KMS-11 (cell line): ENCODE results near the gene AOPEP.

Source experiments
- H2AFZ ChIP-seq: fragments of 200-600 bp; sonication (generic); 2 replicates; pipeline ENCODE4 v1.6.1; 2016; ENCODE audit warnings: antibody characterized with exemption, mixed run types, low read depth
- H3K27ac ChIP-seq: fragments of 200-600 bp; sonication (generic); 2 replicates; pipeline ENCODE4 v1.6.1; 2016; ENCODE audit warnings: mild to moderate bottlenecking, mixed run types
- H3K27me3 ChIP-seq: fragments of 200-600 bp; sonication (generic); 2 replicates; pipeline ENCODE4 v1.6.1; 2017; ENCODE audit warnings: mild to moderate bottlenecking, low read depth, mixed run types, moderate library complexity; ENCODE audit not compliant: insufficient read depth
- H3K36me3 ChIP-seq: fragments of 200-600 bp; sonication (generic); 2 replicates; pipeline ENCODE4 v1.6.1; 2017; ENCODE audit warnings: mild to moderate bottlenecking, mixed run types; ENCODE audit not compliant: insufficient read depth
- H3K4me1 ChIP-seq: fragments of 200-600 bp; sonication (generic); 2 replicates; pipeline ENCODE4 v1.6.1; 2016; ENCODE audit warnings: mild to moderate bottlenecking, low read depth, mixed run types; ENCODE audit not compliant: poor library complexity, severe bottlenecking
- H3K4me2 ChIP-seq: fragments of 200-600 bp; sonication (generic); 2 replicates; pipeline ENCODE4 v1.7.0; 2016; ENCODE audit warnings: mild to moderate bottlenecking, mixed run types
- H3K4me3 ChIP-seq: fragments of 200-600 bp; sonication (generic); IDR thresholded peaks from 2 replicates; pipeline ENCODE4 v1.6.1; 2017; ENCODE audit warnings: low read depth, low read length, mixed read lengths; ENCODE audit not compliant: insufficient read depth
- H3K79me2 ChIP-seq: fragments of 200-600 bp; sonication (generic); 2 replicates; pipeline ENCODE4 v1.6.1; 2016; ENCODE audit warnings: low read depth, mixed run types; ENCODE audit not compliant: insufficient read depth
- H3K9ac ChIP-seq: fragments of 200-600 bp; sonication (generic); 2 replicates; pipeline ENCODE4 v1.6.1; 2016; ENCODE audit warnings: mild to moderate bottlenecking, mixed run types
- H4K20me1 ChIP-seq: fragments of 200-600 bp; sonication (generic); 2 replicates; pipeline ENCODE4 v1.6.1; 2016; ENCODE audit warnings: mild to moderate bottlenecking, mixed run types; ENCODE audit not compliant: insufficient read depth
- CTCF ChIP-seq: fragments of 200-600 bp; sonication (generic); conservative IDR thresholded peaks from 2 replicates; pipeline ENCODE4 v1.6.1; 2017; ENCODE audit warnings: low read depth, mild to moderate bottlenecking, antibody characterized with exemption, low read length, moderate library complexity, mixed read lengths

AOPEP gene

DNA sequence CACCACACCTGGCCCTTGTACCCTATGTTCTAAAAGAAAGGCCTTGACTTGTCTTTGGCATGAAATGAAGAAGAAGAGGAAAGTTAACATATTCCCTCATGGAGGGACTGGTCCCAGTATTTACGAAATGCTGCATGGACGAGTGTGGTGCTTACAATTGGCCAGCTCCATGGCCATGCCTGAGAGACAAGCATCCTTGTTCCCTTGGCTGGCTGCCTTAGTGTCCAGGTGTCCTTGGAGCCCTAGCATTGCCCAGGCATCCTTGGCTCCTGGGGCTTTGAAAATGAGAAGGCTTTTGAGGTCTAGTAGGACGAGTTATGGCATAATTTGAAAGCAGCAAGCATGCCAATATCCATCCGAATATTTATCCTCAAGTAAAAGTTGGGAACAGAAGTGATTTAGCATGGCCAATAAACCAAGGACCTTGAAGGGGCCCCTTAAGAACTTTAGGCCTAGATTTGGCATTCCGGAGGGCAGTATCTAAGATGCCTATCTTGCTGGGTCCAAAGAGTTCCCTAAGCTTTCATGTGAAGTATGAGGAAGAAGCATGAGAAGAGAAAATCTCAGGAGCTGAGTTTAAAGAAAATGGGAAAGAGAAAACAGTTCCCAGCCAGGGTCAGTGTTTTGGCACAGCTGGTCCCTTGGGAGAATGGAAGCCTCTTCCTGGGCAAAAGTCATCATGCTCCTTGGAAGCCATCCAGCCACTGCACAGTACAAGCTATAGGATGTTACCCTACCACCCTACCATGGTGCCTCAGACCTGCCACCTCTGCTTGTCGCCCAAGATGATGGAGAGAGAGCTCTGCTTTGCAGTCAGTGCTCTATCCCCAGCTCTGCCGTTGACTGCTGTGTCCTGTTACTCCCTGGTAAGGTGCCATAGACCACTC lies 91.0 kb downstream of the AOPEP start:
- Histone ChIP-seq H3K9ac (no peak overlapping the region), H4K20me1 (no peaks in the 10 kb centered on the region), H3K4me1 (peaks cover 21% of the 10 kb centered on the region), H3K27me3 (no peaks in the 10 kb centered on the region), H2AFZ (no peak overlapping the region), H3K36me3 (no peaks in the 10 kb centered on the region), H3K27ac (no peak overlapping the region), H3K4me2 (no peak overlapping the region), H3K4me3 (no peak overlapping the region), H3K79me2 (no peaks in the 10 kb centered on the region)
- no peak for TF ChIP-seq CTCF

- no peak for TF ChIP-seq CTCF
- no peaks in the 10 kb centered on the region for H3K79me2 ChIP-seq
- no peaks in the 10 kb centered on the region for H3K27me3 ChIP-seq
- H3K36me3 ChIP-seq = no peaks in the 10 kb centered on the region
- H3K4me2 ChIP-seq = no peak overlapping the region
- H3K4me1 ChIP-seq = peaks cover 21% of the 10 kb centered on the region
- H3K4me3 ChIP-seq = no peak overlapping the region
- no peak overlapping the region for H2AFZ ChIP-seq
- H3K27ac ChIP-seq = no peak overlapping the region
- no peaks in the 10 kb centered on the region for H4K20me1 ChIP-seq
- no peak overlapping the region for H3K9ac ChIP-seq
Measured at GRCh38 chr9:94818178-94818541, 91.7 kb downstream of the AOPEP start.

DNA sequence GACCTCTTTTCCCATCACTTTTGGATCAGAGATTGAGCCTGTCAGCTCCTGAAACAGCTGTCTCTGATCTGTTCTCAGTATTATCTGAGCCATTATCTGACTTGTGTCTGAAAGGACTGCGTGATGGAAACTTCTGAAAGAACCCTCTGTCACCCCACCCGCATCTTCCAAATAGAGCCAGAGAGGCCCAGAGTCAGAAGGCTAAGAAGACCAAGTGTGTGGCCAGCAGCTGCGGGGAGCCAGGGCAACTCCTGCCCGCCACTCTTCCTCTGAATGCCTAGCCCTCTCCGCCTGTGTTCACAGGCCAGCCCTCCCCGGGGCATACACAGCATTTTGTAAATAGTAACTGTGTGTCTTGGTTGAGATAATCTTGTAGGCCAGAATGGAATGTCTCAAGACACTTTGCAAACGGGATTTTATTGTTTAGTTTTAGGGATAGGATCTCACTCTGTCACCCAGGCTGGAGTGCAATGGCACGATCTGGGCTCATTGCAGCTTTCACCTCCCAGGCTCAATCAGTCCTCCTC lies 92.7 kb downstream of the AOPEP start:
- Histone ChIP-seq H3K4me1 (peaks cover 21% of the 10 kb centered on the region), H3K27me3 (no peaks in the 10 kb centered on the region), H3K36me3 (no peaks in the 10 kb centered on the region), H4K20me1 (no peaks in the 10 kb centered on the region), H3K27ac (no peak overlapping the region), H3K4me2 (no peak overlapping the region), H2AFZ (no peak overlapping the region), H3K79me2 (no peaks in the 10 kb centered on the region), H3K9ac (no peak overlapping the region), H3K4me3 (no peak overlapping the region)
- no peak for TF ChIP-seq CTCF

DNA sequence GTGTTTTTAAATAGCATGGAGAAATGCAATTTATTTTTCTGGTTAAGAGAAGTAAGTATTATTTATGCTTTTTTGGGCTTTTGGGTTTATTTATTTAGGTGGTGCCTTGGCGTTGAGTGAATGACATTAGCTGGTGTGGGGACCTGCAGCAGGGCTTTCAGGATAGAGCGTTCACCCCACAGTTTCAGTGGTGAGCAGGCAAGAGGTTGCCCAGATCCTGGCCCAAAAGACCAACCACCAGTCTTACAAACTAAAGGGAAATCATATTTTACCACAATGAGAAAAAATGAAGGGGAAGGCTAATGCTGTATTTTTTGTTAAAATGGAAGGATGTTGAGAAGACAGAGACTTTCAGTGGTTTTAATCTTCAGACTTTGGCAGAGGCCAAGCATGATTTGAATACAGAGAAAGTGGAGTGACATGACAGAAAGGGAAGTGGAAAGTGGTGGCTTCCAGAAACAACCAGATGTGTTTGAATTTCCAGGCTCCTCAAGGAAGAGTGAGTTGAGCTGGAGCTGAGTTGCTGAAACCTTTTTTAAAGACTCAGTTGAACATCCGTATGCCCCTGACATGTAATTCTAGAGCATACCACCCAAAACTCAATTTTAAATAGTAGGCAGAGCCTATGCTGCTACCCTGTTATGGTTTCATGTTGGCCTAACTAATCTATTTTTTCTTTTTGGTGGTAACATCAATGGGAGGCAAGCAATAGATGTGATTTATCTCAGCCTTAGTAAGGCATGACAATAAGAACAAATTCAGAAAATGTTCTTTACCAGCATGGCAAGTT lies 94.8 kb downstream of the AOPEP start:
- H2AFZ ChIP-seq = no peak overlapping the region
- no peaks in the 10 kb centered on the region for H3K79me2 ChIP-seq
- H3K27me3 ChIP-seq = no peaks in the 10 kb centered on the region
- H4K20me1 ChIP-seq = no peaks in the 10 kb centered on the region
- H3K4me3 ChIP-seq = no peak overlapping the region
- H3K4me2 ChIP-seq = no peak overlapping the region
- TF ChIP-seq CTCF = no peak
- peaks cover 21% of the 10 kb centered on the region for H3K4me1 ChIP-seq
- no peak overlapping the region for H3K27ac ChIP-seq
- no peaks in the 10 kb centered on the region for H3K36me3 ChIP-seq
- no peak overlapping the region for H3K9ac ChIP-seq
